Activated T-helper 1 cell treated with Interleukin-2 at 50 U/mL for 16 hours (primary cell): Measurements from ENCODE around the gene SPTBN5.

Source experiments
- DNase-seq: peaks from one replicate; pipeline ENCODE4 v3.0.0-alpha.2; 2020; ENCODE audit warnings: low read depth

Gene SPTBN5

DNA sequence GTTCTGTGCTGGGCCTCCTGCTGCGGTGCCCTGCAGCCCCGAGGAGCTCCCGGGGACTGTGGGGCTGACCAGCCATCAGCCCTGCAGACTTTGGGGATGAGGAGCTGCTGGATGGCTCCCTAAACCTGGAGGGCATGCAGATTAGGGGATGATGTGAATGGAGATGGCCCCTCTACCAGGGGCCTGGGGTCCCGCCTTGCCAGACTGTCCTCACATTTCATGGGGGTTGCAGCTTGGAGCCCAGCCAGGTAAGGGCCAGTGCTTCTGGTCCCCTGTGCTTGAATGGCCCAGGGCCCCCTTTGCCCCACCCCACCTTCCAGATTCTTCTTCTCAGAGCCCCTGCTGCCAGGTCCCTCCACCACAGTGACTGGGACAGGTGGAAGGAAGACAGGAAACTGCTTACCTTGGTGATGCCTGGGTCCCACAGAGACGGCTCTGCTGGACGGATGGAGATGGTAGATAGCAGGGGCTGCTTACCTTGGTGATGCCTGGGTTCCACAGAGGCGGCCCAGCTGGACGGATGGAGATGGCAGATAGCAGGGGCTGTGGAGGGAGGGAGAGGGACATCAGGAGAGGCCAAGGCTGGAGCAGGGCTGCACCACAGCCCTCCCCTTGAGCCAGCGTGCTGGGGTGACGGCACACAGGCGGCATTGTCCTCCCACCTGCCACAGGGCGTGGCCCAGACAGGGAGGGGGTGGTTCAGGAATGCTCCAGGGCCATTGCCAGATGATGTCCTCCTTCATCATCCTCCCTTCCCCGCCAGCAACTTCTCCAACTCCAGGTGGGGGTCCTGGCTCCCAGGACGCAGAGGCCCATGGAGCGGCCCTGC, at the start of gene SPTBN5:
SPTBN5 (minus strand) TSS at position 632 of the 829 bp plus-strand sequence; CDS start at position 76, 556 bp downstream.
- no peak for DNase-seq

- no peak for DNase-seq
Measured at GRCh38 chr15:41942886-41943285, 49.0 kb upstream of the SPTBN5 start.

DNA sequence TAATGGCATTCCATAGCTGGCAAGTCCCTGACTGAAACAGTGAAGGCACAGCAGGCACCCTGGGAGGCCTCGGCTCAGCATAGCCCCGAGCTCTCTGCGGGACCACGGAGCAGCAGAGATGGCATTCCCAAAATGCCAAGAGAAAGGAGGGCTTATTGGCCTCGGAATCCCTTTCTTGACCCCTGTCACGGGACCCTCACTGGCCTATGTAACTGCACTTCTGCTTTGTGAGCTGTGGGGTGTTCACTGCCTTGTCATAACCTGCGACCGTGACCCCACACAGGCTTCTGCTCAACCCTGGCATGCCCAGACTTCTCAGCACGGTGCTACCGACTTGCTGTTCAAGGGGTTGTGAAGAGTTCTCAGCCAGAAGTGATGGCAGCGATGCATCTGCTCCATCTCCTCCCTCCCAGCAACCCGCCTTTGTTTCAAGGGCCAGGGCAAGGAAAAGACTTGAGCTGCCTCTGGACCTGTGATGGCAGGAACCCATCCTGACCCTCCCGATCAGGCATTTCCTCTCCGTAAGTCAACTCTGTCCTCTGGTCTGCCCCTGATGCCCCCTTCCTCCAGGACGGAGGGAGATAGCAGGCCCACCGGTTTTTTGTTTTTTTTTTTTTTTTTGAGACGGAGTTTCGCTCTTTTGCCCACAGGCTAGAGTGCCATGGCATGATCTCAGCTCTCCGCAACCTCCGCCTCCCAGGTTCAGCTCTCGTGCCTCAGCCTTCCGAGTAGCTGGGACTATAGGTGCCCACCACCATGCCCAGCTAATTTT, 48.0 kb upstream of the SPTBN5 start:
- DNase-seq, result no peak

DNA sequence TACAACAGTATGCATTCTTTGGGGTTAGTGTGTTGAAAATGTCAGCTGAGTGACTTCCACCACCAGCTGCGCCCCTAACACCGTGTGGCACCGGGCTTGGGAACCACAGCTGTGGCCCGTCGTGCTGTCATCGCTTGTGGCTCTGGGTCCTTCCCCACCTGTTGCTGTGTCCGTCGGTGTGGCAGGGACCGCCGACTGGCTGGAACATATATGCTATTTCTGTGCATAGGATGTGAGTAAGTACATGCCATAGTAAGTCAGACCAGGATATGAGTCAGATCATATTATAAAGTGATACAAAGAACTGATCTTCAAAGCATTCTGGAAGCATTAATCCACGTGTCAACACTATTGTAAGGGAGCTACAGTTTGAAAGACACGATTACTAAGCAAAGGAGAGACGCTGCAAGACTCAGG, 46.6 kb upstream of the SPTBN5 start:
- peak; percentile 13 for DNase-seq

- no peak for DNase-seq
Measured at GRCh38 chr15:41939986-41940385, 46.1 kb upstream of the SPTBN5 start.

GRCh38 chr15:41937568-41937923, 43.7 kb upstream of the SPTBN5 start:
- no peak for DNase-seq

GRCh38 chr15:41936649-41937567, 43.1 kb upstream of the SPTBN5 start:
- DNase-seq, result peak; percentile 66

DNA sequence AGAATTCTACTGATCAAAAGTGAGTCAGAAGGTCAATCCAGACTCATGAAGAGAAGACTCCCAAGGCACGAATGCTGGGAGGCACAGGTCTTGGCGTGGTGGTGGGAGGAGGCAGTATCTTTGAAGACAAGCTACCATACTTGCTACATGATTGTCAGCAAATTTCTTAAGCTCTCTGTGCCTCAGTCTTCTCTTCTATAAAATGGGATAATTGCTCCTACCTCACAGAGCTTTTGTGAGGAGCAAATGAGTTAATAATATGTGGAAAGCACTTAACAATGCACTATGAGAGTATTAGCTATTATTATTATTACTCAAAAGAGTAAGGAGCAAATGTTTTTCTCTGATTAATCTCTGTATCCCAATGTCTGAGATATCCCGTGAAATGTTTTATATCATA, 42.3 kb upstream of the SPTBN5 start:
- DNase-seq, result no peak

GRCh38 chr15:41935566-41936020, 41.7 kb upstream of the SPTBN5 start:
- no peak for DNase-seq

- peak; percentile 66 for DNase-seq
Measured at GRCh38 chr15:41934843-41935242, 41.0 kb upstream of the SPTBN5 start.

DNA sequence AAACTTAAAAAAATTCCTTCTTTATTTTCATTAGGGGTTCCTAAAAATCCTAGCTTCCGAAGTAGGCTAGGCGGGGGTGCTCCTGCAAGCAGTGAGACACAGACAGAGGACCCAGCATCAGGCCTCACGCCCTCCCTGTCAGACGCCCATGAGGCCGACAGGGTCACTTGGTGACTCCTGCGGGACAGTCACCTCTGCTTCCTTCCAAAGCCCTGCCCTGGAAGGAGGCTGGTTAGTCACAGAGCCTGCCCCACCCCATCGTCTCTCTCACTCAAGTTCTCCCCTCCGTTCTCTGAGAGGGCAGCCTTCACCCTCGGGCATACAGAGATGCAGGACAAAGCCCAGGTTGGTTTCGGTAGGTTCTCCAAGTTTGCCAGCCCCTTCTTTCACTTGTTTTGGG, 39.9 kb upstream of the SPTBN5 start:
- no peak for DNase-seq

DNA sequence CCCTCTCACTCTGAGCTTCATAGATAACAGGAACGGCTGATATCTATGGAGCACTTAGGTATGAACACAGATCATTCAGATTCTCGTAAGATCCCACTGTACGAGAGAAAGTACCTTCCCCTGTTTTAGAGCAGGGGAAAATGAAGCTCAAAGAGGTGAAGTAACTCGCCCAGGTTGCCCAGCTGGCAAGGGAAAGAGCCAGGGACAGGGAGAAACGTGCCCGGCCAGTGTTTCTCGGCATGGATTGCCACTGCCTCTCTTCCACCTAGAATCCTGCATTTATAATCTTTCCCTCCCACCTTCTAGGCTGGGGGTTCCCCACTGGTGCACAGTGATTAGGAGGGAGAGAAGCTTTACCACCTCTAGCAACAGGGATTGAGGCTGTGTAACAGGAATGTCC, 39.5 kb upstream of the SPTBN5 start:
- no peak for DNase-seq

DNA sequence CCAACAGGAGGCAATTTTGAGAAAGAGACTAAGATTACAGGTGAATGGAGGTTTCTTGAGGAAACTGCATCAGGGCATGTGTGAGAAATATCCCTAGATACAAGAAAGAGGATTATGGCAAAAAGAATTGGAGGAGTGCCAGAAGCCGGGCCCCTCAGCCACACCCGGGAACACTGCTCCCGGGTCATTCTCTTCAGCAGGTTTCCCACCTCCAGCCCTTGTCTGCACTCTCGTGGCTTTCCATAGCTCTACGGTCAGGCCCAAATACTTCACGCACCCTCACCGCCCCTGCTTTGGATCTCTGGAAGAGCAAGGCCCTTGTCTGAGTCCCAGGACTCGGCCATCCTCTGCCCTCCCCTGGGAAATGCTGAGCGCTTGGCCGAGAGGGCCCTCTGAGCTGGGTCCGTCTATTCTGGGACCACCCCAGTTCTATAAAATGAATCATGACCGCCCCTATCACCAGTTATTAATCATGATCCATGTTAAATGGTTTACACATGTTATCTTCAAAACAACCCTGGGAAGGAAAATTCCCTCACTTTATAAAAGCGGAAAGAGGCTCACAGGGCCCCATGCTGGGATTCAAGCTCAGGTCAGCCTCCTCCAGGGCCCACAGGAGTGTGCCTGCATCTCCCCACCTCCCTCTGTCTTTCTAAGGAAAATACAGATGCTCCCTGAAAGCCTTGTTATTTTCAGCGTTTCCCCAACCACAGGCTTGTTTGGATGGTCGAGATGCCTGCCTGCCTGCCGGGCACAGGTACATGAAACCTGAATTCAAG, 38.8 kb upstream of the SPTBN5 start:
- no peak for DNase-seq

DNA sequence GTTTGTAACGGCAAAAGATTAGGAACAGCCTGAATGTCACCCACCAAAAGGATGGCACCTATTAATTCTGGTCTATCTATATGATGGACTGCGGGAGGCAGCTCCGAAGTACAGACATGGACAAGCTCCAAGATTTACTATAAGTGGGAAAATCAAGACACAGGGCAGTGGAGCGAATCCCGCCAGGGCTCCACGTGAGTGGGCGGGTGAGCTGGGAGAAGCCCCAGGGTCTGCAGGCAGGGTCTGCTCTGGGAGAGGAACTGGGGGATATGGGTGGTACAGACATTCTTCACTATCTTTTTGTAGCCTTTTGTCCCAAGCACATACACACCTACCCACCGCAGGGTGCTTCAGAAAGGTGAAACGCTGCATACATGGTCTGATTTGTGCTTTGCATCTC, 38.2 kb upstream of the SPTBN5 start:
- DNase-seq, result no peak

- no peak for DNase-seq
Measured at GRCh38 chr15:41930867-41931222, 37.0 kb upstream of the SPTBN5 start.

DNA sequence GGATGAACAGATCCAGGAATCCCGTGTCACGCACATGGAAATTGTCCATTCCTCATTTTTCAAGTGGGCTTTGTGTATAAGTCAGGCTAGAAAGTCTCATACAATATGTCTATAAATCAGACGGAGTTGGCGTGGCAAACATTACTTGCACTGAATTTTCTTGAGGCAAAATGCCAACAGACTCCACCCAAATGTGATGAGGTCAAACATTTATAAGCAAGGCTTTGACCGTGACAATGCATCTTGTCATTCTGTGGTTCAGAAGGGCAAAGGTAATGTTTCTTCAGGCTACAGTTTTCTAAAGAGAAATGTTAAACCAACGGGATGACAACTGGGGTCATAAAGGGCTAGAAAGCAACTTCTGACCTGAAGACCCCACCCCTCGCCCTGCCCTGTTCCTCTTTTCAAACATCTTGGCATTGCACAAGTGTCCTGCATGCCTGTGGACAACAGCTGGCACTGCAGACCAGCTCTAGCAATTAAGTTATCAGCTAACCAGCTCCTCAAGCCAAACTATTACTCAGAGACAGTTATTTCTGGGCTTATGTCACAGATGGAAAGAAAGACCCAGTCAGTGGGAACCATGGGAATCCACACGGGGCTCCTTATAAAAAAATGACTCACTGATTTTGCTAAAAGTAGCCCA, 36.5 kb upstream of the SPTBN5 start:
- DNase-seq, result no peak

- DNase-seq, result no peak
Measured at GRCh38 chr15:41928637-41929620, 35.1 kb upstream of the SPTBN5 start.

DNA sequence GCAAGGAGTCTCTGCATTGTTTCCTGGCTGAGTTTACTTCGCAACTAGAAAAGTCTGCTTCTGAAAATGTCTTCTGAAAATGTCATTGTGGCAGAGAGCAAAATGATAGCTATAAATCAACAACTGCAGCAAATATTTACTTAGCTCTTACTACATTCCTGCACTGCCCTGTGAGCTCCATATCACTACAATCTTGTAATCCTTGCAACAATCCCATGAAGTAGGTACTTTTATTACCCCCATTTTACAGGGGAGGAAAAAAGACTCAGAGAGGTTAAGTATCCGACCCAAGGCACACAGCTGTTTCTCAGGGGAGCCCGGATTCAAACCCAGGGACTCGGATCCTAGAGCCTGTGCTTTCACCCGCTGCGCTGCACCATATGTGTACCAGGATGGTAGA, 34.2 kb upstream of the SPTBN5 start:
- no peak for DNase-seq

GRCh38 chr15:41927536-41927935, 33.7 kb upstream of the SPTBN5 start:
- no peak for DNase-seq
